VCaP (cell line): ENCODE data around the gene CDK10.
A peak's percentile ranks its signal among the peaks of the same experiment; 100 is the strongest.

ENCODE experiments used
- H3K27ac ChIP-seq: fragments of 450-650 bp; 2 replicates; pipeline ENCODE4 v1.5.1; 2017
- CTCF ChIP-seq: fragments of 450-650 bp; conservative IDR thresholded peaks from 2 replicates; pipeline ENCODE4 v1.5.1; 2017; ENCODE audit warnings: mild to moderate bottlenecking, moderate library complexity

Gene CDK10

DNA sequence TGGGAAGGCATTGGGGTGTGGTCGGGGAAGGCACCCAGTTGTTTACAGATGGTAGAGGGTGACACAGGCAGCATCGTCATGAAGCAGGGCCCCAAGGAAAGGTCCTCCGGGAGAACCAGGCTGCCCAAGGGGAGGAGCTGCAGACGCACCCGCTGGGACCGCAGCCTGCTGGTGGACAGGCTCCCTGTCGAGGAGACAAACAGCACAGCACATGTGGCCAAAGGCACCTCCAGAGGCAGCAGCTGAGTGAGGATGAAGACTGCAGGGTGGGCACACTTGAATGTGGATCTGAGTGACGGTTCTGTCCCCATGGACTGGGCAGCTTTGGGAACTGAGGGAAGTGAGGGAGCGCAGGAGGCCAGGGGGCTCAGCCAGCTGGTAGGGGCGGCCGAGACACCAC, 41.4 kb upstream of the CDK10 start:
- no peak for TF ChIP-seq CTCF
- no peak overlapping the region for H3K27ac ChIP-seq

GRCh38 chr16:89646270-89646669, 40.2 kb upstream of the CDK10 start:
- no peak for TF ChIP-seq CTCF

GRCh38 chr16:89646906-89647305, 39.6 kb upstream of the CDK10 start:
- H3K27ac ChIP-seq: no peak overlapping the region
- no peak for TF ChIP-seq CTCF

More at GRCh38 chr16:89646270-89646669, 40.2 kb upstream of the CDK10 start:
- H3K27ac ChIP-seq: no peak overlapping the region

DNA sequence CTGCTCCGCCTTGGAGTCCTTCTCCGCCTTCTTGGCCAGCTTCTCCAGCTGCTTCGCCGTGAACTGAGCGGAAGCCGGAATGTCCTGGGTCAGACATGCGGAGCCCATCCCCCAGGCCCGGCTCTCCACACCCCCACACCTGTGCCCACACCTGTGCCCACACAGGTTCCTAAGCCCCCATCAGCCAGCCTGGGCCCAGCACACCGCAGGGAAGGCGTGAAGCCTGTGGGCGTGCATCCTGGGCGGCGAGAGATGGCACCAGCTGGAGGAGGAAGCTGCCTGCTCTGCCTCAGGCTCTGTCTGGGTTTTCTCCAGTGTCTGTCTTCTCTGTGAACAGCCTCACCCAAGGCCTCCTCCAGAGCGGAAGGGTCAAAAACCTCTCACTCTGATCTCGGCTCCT, 34.9 kb upstream of the CDK10 start:
- TF ChIP-seq CTCF: no peak
- H3K27ac ChIP-seq: no peak overlapping the region

DNA sequence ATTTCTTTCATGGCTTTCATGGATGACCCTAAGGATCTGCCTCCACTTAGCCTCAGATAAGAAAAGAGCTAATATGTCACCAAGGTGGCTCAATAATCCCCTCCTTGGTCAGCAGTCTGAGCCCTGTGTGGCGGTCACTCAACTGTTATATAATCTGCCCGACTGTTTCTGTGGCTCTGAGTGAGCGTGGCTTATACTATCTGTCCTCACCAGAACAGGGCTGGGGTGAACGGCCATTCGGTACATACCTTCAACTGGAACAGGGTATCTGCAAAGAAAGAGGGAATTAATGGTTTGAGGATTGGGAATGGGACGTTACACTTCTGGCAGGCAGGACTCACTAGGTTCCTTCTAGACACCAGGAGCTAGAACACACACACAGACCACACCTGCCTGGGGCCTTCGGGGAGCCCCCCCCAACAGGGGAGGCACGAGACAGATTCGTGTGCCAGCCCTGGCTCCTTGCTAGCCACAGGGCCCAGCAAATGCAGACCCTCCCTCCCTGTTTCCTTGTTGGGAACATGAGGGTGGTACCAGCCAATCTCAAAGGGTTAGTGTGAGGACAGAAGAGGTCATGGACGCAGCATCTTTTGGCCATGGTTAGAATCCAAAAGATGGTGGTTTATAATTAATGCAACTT, 32.7 kb upstream of the CDK10 start:
- TF ChIP-seq CTCF: no peak
- H3K27ac ChIP-seq: no peak overlapping the region

GRCh38 chr16:89655062-89655643, 31.3 kb upstream of the CDK10 start:
- H3K27ac ChIP-seq: no peak overlapping the region
- no peak for TF ChIP-seq CTCF

DNA sequence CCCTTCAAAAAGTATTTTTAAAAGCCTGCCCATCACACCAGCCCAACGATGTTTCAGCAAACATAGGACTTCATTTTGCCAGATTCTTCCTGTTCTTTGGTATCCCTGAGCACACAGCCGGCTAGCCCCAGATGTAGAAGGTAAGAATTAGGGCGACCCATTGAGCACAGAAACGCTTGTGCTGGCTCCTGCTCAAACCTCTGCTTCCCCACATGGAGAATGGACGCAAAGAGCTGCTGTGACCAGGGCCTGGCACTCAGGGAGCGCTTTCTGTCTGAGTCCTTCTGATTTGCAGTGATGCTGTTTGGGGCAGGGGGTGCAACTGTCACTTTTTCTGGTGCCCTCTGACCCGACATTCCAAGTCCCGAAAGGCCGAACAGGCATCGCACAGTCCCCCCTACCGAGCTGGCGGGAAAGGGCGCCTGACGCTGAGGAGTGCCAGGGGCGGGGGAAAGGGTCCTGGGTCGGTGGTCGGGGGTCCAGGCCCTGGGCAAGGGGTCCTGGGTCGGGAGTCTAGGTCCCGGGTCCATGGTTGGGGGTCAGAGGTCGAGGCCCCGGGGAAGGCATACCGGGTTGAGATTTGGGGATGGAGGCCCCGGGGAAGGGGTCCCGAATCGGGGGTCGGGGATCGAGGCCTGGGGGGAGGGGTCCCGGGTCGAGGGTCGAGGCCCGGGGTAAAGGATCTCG, 29.9 kb upstream of the CDK10 start:
- H3K27ac ChIP-seq: peak overlapping the region; percentile 43; the same call in 1 of the 2 replicates

More for the DNA sequence above, 29.9 kb upstream of the CDK10 start:
- TF ChIP-seq CTCF: no peak
